LNCaP clone FGC (cell line): ENCODE measurements around the gene MAPK11.

Experiments
- DNase-seq: peaks from one replicate; pipeline ENCODE4 v3.0.0-alpha.2; 2011; ENCODE audit warnings: low read depth
- H3K4me3 ChIP-seq: 2 replicates; pipeline ENCODE4 v1.5.1; 2011; ENCODE audit warnings: mild to moderate bottlenecking, low read depth, low read length, control low read depth
- CTCF ChIP-seq: IDR thresholded peaks from 2 replicates; pipeline ENCODE4 v1.5.1; 2012; ENCODE audit warnings: mild to moderate bottlenecking; ENCODE audit not compliant: control insufficient read depth, insufficient read depth; ENCODE audit errors: extremely low read depth

Gene MAPK11

DNA sequence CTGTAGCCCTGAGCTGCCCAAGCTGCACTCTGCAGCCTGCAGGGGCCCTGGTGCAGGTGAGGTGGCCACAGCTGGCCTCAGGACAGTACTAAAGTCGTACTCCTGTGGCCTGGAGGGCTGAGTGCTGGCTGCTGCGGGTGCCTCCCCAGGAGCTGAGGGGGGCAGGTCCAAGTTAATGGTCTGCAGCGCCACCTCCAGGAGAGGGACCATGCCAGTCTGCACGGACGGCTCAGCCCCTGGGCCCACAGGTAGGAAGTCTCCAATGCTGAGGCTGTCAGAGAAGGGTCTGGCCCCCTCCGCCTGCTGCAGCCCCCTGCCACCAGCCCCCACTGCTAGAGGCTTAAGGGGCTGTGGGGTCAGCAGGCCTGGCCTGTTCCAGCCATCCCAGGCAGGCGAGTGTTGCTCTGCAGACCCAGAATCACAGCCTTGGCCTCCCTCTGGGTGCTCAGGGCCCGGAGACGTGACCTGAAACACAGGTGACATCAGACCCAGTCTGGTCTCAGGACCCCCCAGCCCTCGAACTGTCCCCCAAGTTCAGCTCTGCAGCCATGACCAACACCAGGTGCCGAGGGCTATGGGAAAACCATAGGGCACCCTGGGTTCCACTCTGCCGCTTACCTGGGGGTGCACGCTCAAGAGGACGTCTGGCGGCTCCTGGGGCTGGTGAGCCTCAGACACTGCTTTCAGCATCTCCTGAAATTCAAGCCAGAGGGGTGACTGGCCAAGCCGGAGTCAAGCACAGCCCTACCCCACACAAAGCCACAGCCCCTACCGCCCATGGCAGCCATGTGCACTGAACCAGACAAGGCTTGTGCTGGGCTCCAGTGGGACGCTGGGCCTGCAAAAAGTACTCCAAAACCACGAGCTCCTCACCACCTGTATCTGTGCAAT, 48.5 kb downstream of the MAPK11 start:
- no peak for TF ChIP-seq CTCF
- no peak for DNase-seq
- no peak overlapping the region for H3K4me3 ChIP-seq

GRCh38 chr22:50220603-50221409, 49.4 kb downstream of the MAPK11 start:
- no peak for TF ChIP-seq CTCF
- no peak overlapping the region for H3K4me3 ChIP-seq
- DNase-seq, result no peak

- no peak for DNase-seq
- no peak for TF ChIP-seq CTCF
- no peak overlapping the region for H3K4me3 ChIP-seq
These were observed 50.2 kb downstream of the MAPK11 start for GRCh38 chr22:50219800-50220602.

DNA sequence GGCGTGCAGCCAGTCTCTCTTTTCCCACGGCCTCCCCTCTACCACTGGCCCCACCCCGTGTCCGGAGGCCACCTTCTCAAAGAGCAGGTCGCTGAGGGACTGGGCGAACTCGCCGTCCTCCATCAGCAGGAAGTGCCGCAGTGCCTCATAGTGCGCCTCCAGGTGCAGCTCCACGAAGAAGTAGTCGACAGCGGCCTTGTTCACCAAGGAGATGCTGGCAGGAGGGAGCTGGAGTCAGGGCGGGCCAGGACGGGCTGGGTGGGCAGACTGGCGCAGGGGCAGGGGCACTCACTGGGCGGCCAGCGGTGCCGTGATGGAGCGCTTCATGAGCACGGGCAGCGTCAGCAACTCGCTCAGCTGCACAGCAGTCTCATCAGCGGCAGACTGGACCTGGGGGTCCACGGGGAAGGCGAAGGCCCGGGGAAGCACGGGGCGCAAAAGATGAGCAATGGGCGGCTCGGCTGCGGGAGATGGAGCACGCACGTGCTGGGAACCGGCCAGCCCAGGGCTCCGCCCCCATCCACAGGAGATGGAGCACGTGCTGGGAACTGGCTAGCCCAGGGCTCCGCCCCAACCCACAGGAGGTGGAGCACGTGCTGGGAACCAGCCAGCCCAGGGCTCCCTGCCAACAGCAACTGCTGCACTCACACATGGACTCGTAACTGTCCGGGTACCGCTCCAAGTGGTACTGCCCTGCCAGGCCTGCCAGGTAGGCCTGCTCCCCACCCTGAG, 51.0 kb downstream of the MAPK11 start:
- peak; percentile 96 for DNase-seq
- no peak for TF ChIP-seq CTCF
- H3K4me3 ChIP-seq, result no peak overlapping the region

DNA sequence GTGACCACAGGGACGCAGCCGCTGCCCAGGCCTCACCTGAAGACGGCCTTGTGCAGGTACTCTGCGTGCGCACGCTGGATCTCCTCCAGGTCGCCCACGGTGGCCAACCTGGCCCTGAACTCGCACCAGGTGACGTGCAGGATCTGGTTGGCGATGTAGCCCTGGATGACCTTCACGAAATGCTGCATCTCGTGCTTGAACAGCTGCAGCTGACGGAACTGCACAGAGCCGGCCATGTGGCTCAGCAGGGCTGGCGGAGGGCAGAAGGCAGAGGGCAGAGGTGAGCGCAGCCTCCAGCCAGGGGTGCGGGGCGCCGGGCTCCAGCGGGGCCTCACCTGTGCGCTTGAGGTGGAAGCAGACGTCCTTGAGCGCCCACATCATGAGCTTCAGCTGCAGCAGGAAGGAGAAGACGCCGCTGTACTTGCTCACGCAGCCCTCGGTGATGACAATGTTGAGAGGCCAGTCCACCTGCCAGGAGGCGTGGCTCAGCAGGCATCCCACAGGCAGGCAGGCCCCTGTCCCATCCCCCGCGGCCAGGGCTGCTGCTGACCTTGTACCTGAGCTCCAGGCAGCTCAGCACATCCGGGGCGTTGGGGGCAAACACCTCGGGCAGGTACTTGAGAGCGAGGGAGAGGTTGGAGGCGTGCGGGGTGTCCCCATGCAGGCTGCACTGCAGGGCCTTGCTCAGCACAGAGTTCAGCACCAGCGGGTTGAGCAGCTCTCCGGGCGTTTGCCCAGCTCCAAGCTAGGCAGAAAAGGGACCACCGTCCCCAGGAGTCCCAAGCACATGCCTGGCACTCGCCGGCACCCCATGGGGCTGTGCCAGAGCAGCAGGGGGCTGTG, 51.8 kb downstream of the MAPK11 start:
- TF ChIP-seq CTCF, result no peak
- H3K4me3 ChIP-seq, result no peak overlapping the region
- no peak for DNase-seq
